Glomerular visceral epithelial cell (primary cell): ENCODE results near the gene UBXN11.

Experiments used
- DNase-seq: peaks from one replicate; pipeline ENCODE4 v3.0.0-alpha.2; 2016; ENCODE audit errors: extremely low spot score

The UBXN11 gene

GRCh38 chr1:26268290-26269197, 37.9 kb downstream of the UBXN11 start:
- DNase-seq = no peak

- DNase-seq = no peak
These were observed 41.0 kb downstream of the UBXN11 start for GRCh38 chr1:26265405-26265804.

DNA sequence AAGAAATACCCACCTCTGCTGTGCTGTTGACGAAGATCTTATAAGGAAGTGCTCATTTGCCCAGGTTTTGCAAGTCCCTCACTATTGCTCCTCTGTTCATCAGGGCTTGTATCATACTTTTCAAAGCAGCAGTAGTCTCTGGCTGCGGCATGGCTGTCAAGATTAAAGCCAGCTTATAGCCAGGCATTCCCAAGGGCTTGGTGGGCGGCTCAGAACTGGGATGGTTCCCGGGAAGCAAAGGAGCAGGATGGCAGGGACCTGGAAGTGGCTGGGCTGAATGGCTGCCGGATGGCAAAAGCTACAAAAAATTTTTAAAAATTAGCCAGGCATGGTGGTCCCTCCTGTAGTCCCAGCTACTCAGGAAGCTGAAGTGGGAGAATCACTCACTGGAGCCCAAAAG, 43.2 kb downstream of the UBXN11 start:
- no peak for DNase-seq

- DNase-seq = no peak
These were observed 46.9 kb downstream of the UBXN11 start for GRCh38 chr1:26259578-26259977.

DNA sequence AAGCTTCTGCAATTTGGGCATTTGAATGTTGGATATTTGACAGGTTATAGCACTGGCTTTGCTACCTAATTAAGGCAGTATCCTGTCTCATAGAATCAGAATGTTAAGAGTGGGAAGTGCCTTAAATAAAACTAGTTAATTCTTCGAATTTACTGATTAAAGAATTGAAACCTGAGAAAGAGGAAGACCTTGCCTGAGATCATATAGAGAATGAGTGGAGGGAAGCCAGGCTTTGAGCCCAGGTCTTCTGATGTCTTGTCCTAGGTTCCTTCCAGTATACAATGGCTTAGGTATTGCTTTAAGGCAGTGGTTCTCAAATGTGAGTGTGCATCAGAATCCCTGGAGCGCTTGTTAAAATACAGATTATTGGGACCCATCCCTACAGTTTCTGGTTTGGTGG, 47.4 kb downstream of the UBXN11 start:
- DNase-seq = no peak

GRCh38 chr1:26257222-26257621, 49.2 kb downstream of the UBXN11 start:
- DNase-seq = no peak

DNA sequence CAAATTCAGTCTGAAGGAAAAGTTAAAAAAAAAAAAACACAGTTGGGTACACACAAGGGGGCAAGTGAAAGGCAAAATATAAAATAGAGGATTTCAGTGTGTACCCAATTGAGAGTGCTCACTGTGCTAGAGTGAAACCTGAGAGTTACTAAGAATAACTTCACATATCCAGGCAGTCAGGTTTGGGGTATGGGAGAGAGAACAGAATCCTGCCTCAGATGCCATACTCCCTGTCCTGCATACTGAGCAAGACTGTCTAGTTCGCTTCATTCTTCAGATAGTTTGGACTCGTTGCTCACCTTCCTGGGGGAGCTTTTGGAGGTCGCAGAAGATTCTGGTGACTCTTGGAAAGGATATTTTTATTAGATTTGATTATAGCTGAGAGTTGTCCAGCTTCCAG, 52.0 kb downstream of the UBXN11 start:
- no peak for DNase-seq

GRCh38 chr1:26252718-26253117, 53.7 kb downstream of the UBXN11 start:
- no peak for DNase-seq

GRCh38 chr1:26239936-26240335, 66.5 kb downstream of the UBXN11 start:
- DNase-seq = no peak

- DNase-seq = no peak
These were observed 69.0 kb downstream of the UBXN11 start for GRCh38 chr1:26237230-26237966.

GRCh38 chr1:26234644-26235370, 71.6 kb downstream of the UBXN11 start:
- peak; percentile 24 for DNase-seq

DNA sequence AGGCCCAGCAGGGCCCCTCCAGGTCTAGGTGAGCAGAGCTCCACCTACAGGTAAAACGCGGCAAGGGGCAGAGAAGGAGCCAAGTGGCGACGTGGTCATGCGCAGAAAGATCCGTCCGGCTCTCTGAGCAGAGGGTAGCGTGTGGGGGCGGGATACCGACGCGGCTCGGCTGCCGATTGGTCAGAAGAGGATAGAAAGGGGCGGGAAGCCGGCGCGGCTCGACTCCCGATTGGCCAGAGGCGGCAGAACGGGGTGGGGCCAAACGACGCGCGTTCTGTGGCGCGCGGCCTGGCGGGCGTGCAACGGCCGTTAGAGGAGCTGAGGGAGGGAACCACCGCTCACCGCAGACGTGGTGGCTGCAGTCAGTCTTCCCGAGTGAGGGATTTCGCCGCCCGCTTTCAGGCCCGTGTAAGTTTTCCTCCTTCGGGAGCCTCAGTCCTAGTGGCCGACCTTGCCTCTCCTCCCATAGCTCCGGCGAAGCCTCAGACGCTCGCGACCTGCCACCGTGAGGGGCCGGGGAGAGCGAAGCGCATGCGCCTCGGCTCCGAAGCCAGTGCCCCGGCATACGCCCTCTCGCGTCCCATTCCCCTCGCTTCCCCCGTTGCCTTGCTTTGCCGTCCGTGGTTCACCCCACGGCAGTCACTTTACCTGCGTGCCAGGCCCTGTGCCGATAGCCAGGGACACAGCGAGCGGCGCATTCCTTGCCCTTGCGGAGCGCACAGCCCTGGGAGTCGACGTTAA, 72.4 kb downstream of the UBXN11 start, which contains the start of gene CEP85:
Gene CEP85 (plus strand): TSS at position 298 of the 741 bp plus-strand sequence. CDS start 5,584 bp downstream, outside the sequence.
- peak; percentile 98 for DNase-seq
